Esophagus (tissue), 2 donors: Measurements from ENCODE around the gene MNT. TPM values are rescaled to one million over a fixed set of nuclear protein-coding genes. Genes with fewer than 3 reads are reported as not detected.

ENCODE experiments used
- H3K27ac ChIP-seq, 2 donors: one replicate each; pipeline ENCODE4 v1.5.1; 2013; ENCODE audit warnings: low read depth in 2 of 2, mild to moderate bottlenecking in 2 of 2, inconsistent platforms in 1 of 2, low read length in 1 of 2, moderate library complexity in 1 of 2
- H3K27me3 ChIP-seq, 2 donors: one replicate each; pipeline ENCODE4 v1.6.1; 2013; ENCODE audit warnings: low read length in 2 of 2, control low read depth in 1 of 2, mild to moderate bottlenecking in 1 of 2; ENCODE audit not compliant: insufficient read depth in 2 of 2, control insufficient read depth in 1 of 2
- H3K36me3 ChIP-seq, 2 donors: one replicate each; pipeline ENCODE4 v1.6.1; 2013; ENCODE audit warnings: low read length in 1 of 2; ENCODE audit not compliant: control insufficient read depth in 2 of 2, insufficient read depth in 2 of 2
- H3K4me1 ChIP-seq, 2 donors: one replicate each; pipeline ENCODE4 v1.6.1; 2013; ENCODE audit warnings: low read length in 1 of 2; ENCODE audit not compliant: control insufficient read depth in 2 of 2, insufficient read depth in 2 of 2
- H3K4me3 ChIP-seq, 2 donors: one replicate each; pipeline ENCODE4 v1.5.1; 2013; ENCODE audit warnings: low read length in 2 of 2, mild to moderate bottlenecking in 2 of 2, low read depth in 1 of 2, moderate library complexity in 1 of 2
- H3K9me3 ChIP-seq, 2 donors: one replicate each; pipeline ENCODE4 v1.6.1; 2013; ENCODE audit warnings: mild to moderate bottlenecking in 2 of 2, low read depth in 1 of 2, low read length in 1 of 2, moderate library complexity in 1 of 2; ENCODE audit not compliant: control insufficient read depth in 2 of 2, insufficient read depth in 1 of 2
- whole genome bisulfite sequencing, 2 donors: extraction: QIAGEN DNeasy Blood & Tissue Kit; methylation state at CpG; one replicate each; pipeline ENCODE4 v1.1.7; 2013; 5-methylcytosine and 5-hydroxymethylcytosine counted together
- polyA plus RNA-seq, 2 donors: library from polyadenylated mRNA; stranded (reverse); fragments of 200-250 nt; gene quantifications; one replicate each; pipeline ENCODE4 v1.2.3, GENCODE V29; 2013
- donor health status: healthy with polysubstance abuse.
- donor health status: Bipolar disorder and iron deficiency.

Gene MNT
- polyA plus RNA-seq, 2 donors, result 9.9 to 14.6 TPM

DNA sequence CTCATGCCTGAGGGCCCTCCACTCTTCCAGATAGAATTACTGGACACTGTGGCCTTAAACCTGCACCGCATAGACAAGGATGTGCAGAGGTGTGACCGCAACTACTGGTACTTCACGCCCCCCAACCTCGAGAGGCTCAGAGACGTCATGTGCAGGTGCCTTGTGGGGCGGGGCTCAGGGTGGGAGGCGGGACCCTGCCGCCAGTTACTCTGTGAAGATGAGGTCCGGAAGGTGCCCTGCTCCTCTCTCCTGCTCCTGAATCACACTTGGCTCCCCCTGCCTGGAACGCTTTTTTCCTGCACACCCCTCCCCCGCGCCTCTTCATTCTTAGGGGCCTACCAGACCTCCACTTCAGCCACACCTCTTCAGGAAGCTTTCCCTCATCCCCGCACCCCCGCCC lies 24.8 kb downstream of the MNT start:
- Histone ChIP-seq H3K27me3 (no peaks in the 10 kb centered on the region), H3K36me3 (peaks cover 14 to 46% of the 10 kb centered on the region in 2 donors), H3K27ac (no peak overlapping the region), H3K4me1 (peaks cover 0 to 7% of the 10 kb centered on the region in 2 donors), H3K9me3 (no peaks in the 10 kb centered on the region), H3K4me3 (no peak overlapping the region)
- WGBS, 2 donors, result 87 to 91% methylated on average over 12 to 14 of the region's 14 CpGs

DNA sequence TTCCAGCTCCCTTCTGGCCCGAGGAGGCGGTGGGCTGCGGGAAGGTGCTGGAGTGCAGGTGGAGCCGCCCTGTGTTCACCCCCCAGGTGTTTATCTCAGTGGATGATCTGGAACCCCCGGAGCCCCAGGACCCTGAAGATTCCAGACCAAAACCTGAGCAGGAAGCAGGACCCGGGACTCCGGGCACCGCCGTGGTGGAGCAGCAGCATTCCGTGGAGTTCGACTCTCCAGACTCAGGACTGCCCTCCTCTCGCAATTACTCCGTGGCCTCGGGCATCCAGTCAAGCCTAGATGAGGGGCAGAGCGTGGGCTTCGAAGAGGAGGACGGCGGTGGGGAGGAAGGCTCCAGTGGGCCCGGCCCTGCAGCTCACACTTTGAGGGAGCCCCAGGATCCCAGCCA lies 25.5 kb downstream of the MNT start:
- 80 to 92% methylated on average over 18 to 19 of the region's 19 CpGs for WGBS, 2 donors
- peaks cover 0 to 7% of the 10 kb centered on the region in 2 donors for H3K4me1 ChIP-seq
- H3K9me3 ChIP-seq, result no peaks in the 10 kb centered on the region
- H3K27me3 ChIP-seq, result no peaks in the 10 kb centered on the region
- no peak overlapping the region for H3K4me3 ChIP-seq
- H3K27ac ChIP-seq, result peak overlapping the region; percentile 17 to 51
- H3K36me3 ChIP-seq, result peaks cover 14 to 42% of the 10 kb centered on the region in 2 donors

DNA sequence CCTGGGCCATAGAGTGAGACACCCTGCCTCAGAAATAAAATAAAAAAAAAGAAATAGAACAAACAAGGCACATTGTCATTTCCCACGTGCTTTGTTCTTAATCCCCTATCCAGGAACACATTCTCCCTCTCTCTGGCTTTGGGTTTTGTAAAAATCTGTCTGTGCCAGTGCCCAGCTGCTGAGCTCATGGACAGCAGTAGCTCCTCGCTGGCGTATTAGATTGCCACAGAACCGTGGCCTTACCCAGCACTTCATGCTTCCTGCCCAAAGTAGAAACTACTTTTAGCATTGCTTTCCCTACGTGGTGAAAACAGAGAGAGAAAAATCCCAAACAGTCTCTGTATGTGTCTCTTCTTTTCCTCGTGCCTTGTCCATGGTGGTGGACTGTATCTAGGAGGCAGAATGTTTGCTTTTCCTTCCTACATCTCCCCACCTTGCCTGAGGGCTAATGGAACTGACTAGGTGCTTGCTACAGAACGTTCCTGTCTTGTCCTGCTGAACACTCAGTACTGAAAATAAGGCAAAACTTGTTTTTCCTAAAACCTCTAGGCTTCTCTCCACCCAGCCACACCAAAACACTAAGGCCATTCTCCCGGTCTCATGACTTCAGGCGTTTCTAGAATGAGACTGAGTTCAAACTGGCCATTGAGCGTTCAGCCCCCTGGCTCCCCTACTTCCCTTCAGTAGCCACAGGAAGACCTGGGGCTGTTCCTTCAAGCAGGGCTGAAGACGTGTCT lies 26.1 kb downstream of the MNT start:
- Histone ChIP-seq H3K36me3 (peaks cover 14 to 43% of the 10 kb centered on the region in 2 donors), H3K27me3 (no peaks in the 10 kb centered on the region), H3K4me3 (no peak overlapping the region), H3K4me1 (peaks cover 0 to 7% of the 10 kb centered on the region in 2 donors), H3K9me3 (no peaks in the 10 kb centered on the region), H3K27ac (peak overlapping the region; percentile 17 to 51)
- WGBS, 2 donors, result 47 to 67% methylated on average over 11 of the region's 11 CpGs

DNA sequence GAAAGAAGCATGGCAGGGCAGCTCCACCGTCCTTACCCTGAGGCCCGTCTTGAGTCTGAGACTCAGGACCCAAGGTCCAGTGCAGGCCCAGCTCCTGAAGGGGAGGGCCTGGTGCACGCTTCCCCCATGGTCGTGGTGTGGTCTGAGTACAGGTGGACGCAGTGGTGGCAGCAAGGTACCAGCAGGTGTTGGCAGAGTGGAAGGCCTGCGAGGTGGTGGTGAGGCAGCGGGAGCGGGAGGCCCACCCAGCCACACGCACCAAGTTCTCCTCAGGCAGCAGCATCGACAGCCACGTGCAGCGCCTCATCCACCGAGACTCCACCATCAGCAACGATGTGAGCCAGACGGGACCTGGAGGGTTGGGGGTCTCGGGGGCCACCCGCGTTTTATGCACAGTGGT lies 27.7 kb downstream of the MNT start:
- WGBS, 2 donors, result 92 to 95% methylated on average over 18 of the region's 18 CpGs
- Histone ChIP-seq H3K4me1 (peaks cover 0 to 7% of the 10 kb centered on the region in 2 donors), H3K27ac (no peak overlapping the region), H3K9me3 (no peaks in the 10 kb centered on the region), H3K27me3 (no peaks in the 10 kb centered on the region), H3K36me3 (peaks cover 13 to 39% of the 10 kb centered on the region in 2 donors), H3K4me3 (no peak overlapping the region)

DNA sequence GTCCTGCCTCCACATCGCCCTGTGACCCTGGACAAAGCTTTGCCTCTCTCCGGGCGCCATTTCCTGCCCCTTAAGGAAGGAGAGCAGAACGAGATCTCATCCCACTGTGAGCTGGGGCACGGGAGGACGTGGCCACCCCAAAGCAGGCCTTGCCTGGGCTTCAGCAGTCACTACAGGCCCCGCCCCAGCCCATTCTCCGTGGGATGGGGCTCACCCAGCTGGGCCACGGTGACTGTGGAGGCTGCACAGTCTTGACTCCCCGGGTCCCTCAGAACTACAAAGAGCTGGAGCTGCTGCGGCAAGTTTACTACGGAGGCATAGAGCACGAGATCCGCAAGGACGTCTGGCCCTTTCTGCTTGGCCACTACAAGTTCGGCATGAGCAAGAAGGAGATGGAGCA lies 28.2 kb downstream of the MNT start:
- H3K36me3 ChIP-seq, result peaks cover 13 to 39% of the 10 kb centered on the region in 2 donors
- no peaks in the 10 kb centered on the region for H3K27me3 ChIP-seq
- no peaks in the 10 kb centered on the region for H3K9me3 ChIP-seq
- H3K27ac ChIP-seq, result no peak overlapping the region
- 89 to 92% methylated on average over 16 of the region's 16 CpGs for WGBS, 2 donors
- H3K4me1 ChIP-seq, result peaks cover 0 to 7% of the 10 kb centered on the region in 2 donors
- no peak overlapping the region for H3K4me3 ChIP-seq

DNA sequence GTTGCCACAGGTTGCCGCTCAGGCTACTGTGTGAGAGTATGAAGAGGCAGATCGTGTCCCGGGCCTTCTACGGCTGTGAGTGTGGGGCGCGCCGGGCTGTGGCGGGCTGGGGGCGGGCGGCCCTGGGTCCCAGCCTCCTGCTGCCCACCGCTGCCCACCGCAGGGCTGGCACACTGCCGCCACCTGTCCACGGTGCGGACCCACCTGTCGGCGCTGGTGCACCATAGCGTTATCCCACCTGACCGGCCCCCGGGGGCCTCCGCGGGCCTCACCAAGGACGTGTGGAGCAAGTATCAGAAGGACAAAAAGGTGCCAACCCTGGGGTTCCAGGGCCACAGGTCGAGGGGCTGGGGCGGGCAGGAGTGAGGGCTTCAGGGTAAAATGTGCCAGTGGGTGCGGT lies 28.7 kb downstream of the MNT start:
- no peaks in the 10 kb centered on the region for H3K9me3 ChIP-seq
- H3K4me3 ChIP-seq, result no peak overlapping the region
- H3K4me1 ChIP-seq, result peaks cover 0 to 7% of the 10 kb centered on the region in 2 donors
- H3K36me3 ChIP-seq, result peaks cover 13 to 36% of the 10 kb centered on the region in 2 donors
- no peak overlapping the region for H3K27ac ChIP-seq
- 95 to 98% methylated on average over 21 to 26 of the region's 26 CpGs for WGBS, 2 donors
- H3K27me3 ChIP-seq, result no peaks in the 10 kb centered on the region

DNA sequence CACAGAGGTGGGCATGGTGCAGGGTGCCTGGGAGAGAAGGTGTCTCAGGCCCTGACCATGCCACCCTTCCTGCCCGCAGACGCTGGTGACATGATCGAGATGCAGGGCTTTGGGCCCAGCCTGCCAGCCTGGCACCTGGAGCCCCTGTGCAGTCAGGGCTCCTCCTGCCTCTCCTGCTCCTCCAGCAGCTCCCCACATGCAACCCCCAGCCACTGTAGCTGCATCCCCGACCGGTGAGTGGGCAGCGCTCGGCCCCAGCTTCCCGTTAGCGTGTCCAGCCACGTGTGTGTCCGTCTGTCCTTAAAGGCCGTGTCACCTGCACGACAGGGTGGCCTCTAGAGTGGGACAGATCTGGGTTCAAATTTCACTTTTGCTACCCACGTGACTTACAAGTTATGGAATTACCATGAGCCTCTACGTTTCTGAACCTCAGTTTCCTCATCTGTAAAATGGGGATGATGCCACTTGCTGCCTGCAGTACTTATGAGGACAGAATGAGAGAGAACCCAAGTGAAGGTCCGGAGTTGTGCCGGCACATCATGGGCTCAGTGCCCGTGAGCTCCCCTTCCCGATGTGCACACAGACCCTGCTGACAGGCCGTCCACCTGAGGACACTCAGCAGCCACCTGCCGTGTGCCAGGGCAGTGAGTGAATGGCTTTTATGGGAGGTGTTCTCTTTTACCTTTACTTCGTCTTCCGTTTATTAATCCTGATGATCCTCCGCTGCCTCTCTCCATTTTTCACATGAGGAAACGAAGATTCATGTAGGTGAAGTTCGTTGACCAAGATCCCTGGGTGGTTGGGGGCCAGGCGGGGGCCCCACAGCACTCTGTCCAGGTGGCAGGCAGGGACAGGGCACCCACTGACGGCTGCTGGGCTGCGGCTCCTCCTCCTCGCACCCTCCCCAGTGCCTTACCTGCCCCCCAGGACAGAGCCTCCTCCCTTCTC lies 29.4 kb downstream of the MNT start:
- Histone ChIP-seq H3K36me3 (peaks cover 9 to 35% of the 10 kb centered on the region in 2 donors), H3K9me3 (no peaks in the 10 kb centered on the region), H3K27ac (no peak overlapping the region), H3K4me1 (peaks cover 0 to 7% of the 10 kb centered on the region in 2 donors), H3K27me3 (no peaks in the 10 kb centered on the region), H3K4me3 (no peak overlapping the region)
- WGBS, 2 donors, result 93 to 94% methylated on average over 30 of the region's 30 CpGs

DNA sequence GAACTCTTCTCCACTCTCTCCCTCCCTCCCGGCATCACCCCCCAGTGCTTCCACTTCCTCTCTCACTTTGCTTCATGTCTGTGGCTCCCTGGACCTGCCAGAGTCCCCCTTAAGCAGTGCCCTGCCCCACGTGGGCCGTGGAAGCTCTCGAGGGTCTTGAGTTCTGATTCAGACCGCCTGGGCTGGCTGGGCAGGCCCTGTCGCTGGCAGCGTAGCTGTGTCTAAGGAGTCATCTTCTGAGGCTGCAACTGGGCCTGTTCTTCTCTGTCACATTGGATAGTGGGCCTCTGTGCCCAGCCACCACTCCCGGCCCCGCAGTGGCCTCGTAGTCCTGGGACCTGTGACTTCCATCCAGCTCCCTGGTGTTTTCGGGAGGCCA lies 30.7 kb downstream of the MNT start:
- Histone ChIP-seq H3K4me1 (peaks cover 0 to 2% of the 10 kb centered on the region in 2 donors), H3K36me3 (peaks cover 11 to 31% of the 10 kb centered on the region in 2 donors), H3K4me3 (no peak overlapping the region), H3K27me3 (no peaks in the 10 kb centered on the region), H3K9me3 (no peaks in the 10 kb centered on the region), H3K27ac (no peak overlapping the region)
- WGBS, 2 donors, result 83 to 87% methylated on average over 11 of the region's 11 CpGs

DNA sequence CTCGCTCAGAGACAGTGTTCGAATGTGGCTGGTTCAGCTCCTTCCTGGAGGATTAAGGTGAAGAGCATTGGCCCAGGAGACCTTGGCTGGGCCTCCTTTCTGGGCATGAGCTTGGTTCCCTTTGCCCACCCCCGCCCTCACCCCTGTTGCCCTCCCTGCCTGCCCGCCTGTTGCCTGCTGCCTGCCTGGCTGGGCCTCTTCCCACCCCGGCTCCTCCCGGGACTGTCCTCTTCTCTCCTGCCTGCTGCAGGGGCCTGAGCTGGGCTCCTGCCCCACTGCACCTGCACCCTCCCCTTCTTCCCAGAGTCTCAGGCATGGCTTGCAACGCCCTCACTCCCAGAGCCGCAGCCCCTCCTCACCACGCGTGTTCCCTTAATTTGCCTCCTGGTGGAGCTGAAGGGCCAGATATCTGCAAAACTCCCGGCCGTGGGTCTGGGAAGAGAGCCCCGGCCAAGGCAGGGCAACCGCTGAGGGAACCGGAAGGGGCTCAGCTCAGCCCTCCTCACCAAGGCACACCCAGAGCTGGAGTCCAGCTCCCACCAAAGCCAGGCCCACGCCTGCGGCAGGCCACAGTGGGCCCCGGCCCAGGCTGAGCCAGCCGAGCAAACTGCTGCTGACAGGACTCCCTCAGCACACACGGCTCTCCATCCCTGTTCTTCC lies 31.2 kb downstream of the MNT start:
- Histone ChIP-seq H3K36me3 (peaks cover 13 to 36% of the 10 kb centered on the region in 2 donors), H3K4me1 (peaks cover 0 to 2% of the 10 kb centered on the region in 2 donors), H3K27me3 (no peaks in the 10 kb centered on the region), H3K4me3 (no peak overlapping the region), H3K9me3 (no peaks in the 10 kb centered on the region), H3K27ac (peak overlapping the region in 1 of 2 donors; percentile 13)
- 71 to 74% methylated on average over 20 of the region's 20 CpGs for WGBS, 2 donors
